CD4-positive, alpha-beta T cell treated with Interleukin-6 at 100 ng/mL for 8 hours (primary cell): Measurements from ENCODE around the gene ELN.
A peak's percentile ranks its signal among the peaks of the same experiment; 100 is the strongest.
"Not testable (repeated sequence)": the region's sequence is repeated elsewhere in the genome, so short reads cannot be mapped to it uniquely, and the experiment has no call there.

ENCODE experiments used
- DNase-seq: peaks from one replicate; pipeline ENCODE4 v3.0.0-alpha.2; 2020; ENCODE audit warnings: mixed read lengths, low spot score

Gene ELN

GRCh38 chr7:74001150-74001494, 26.9 kb upstream of the ELN start:
- no peak for DNase-seq

DNA sequence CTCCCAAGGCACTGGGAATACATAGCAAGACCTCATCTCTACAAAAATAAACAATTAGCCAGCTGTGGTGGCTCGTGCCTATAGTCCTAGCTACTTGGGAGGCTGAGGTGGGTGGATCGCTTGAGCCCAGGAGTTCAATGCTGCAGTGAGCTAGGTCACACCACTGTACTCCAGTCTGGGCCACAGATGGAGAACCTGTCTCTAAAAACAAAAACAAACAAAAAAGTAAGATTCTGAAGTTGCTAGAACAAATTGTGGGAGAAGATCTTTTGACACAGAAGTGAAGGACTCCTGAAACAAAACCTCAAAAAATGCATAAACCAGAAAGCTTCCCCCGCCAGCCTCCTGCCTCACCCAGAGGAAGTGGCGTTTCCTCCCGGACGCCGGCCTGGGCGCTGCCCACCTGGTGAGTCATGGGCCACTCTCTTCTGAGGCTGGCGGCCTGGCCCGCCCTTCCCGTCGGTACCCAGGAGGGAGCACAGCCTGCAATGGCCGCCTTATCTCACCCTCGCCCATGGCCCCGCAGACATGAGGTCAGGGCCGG, 25.4 kb upstream of the ELN start:
- DNase-seq, result peak; percentile 20

DNA sequence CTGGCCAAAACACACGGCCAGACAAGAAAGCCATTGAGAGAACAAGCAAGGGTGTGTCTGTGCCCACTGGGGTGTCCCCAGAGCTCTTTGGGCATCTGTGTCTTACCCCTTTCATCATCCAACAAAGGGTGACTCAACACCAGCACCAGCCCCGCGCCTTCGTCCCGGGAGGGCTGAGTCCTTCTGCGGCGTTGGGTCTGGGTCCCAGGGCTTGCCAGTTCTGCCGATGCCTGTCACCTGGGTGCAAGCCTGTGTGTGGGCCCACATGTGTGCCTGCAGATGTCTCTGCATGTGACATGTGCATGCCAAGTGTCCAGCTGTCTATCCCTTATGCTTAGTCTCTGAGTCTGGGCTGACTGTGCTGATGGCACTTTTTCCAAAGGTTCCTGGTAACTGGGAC, 24.4 kb upstream of the ELN start:
- DNase-seq, result no peak

GRCh38 chr7:74006032-74006431, 21.9 kb upstream of the ELN start:
- no peak for DNase-seq

GRCh38 chr7:74006451-74007241, 21.3 kb upstream of the ELN start:
- DNase-seq, result no peak

GRCh38 chr7:74007242-74007567, 20.8 kb upstream of the ELN start:
- no peak for DNase-seq

- no peak for DNase-seq
Measured at GRCh38 chr7:74008687-74009086, 19.3 kb upstream of the ELN start.

DNA sequence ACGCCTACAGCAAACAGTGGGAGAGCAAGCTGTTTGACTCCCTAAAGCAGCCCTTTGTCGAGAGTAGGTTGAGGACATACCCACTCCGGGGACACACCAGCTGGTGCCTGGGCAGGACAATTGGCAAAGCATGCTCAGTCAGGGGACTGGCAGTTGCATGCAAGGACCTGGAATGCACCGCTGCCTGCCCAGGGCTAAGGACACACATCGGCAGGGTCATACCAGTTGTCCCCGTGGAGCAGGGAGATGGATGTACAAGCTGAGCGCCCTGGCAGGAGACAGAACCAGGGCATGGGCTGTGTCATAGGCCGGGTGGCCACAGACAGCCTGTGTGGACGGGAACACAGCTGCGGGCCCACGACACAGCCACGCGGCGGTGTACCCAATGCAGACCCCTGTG, 18.3 kb upstream of the ELN start:
- no peak for DNase-seq

- DNase-seq, result no peak
Measured at GRCh38 chr7:74010407-74010806, 17.6 kb upstream of the ELN start.

GRCh38 chr7:74011421-74011820, 16.6 kb upstream of the ELN start:
- not testable (repeated sequence) for DNase-seq

GRCh38 chr7:74012842-74013249, 15.1 kb upstream of the ELN start:
- DNase-seq, result no peak

DNA sequence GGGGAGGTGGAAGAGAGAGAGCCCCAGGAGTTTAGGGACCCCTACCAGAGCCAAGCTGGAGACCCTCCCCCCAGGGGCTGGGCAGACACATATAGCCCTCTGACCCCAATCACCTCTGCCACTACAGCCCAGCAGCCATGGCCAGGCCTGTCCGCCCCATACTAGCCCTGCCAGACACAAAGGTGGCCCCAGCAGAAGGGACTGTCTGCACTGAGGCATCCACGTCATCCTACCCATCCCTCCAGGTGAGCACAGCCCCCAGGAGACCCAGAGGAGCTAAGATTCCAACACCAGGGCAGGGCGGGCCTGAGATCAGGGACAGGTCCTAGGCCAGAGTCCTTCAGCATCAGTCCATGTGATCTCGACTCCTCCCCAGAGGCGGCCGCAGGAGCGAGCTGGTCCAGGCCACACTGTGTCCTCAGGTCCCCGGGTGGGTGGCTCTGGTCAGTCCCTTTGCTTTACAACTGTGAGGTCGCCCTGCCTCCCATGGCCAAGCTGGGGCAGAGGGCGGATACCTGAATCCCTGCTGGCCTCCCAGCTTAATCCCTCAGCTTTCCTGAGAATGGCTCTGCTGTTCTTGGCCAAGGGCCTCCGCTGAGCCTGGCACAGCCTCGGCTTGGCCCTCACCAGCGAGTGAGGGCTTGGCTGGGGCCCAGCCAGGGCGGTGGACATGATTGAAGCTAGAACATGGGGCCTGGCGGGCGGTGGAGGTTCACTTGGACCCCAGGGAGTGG, 14.3 kb upstream of the ELN start:
- no peak for DNase-seq

GRCh38 chr7:74014931-74015330, 13.0 kb upstream of the ELN start:
- no peak for DNase-seq

GRCh38 chr7:74015670-74016069, 12.3 kb upstream of the ELN start:
- DNase-seq, result no peak

- DNase-seq, result no peak
Measured at GRCh38 chr7:74017125-74017524, 10.8 kb upstream of the ELN start.

DNA sequence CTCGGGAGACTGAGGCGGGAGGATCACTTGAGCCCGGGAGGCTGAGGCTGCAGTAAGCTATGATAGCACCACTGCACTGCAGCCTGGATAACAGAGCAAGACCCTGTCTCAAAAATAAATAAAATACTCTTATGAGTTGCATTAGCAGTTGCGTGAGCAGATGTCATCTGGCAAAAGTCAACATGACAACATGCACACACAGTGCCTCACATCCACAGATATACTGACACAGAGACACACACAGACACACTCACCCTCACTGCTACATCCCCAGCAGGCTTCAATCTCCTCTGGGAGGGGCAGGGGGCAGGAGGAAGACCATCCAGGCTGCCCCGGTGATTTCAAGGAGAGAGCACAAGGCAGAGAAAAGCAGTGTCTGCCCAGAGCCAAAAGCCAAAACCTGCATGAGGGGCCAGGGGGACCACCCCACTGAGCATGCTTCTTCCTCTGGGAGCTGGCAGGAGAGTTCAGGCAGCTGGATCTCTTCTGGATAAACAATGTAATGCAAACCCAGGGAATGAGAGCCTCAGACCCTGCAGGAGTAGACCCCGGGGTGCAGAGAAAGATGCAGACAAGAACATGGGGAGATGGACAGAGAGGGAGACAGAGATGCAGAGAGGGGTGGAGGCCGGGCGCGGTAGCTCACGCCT, 9.6 kb upstream of the ELN start:
- DNase-seq, result no peak

- no peak for DNase-seq
Measured at GRCh38 chr7:74019149-74019548, 8.8 kb upstream of the ELN start.

DNA sequence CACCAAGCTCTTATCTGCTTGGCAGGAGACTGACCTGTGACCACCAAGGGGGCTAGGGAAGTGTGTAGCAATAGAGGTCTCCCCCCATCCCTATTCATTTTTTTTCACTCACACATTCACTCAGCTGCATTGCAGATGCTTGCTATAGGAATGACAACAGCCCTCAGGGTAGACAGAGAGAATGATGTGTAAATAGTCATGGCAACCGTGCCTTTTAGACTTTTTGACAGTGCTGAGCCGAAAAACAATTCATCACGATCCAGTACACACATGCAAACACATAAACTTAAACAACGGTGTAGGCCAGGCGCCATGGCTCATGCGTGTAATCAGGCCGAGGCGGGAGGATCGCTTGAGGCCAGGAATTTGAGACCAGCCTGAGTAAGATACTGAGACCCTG, 7.6 kb upstream of the ELN start:
- DNase-seq, result no peak

GRCh38 chr7:74021546-74022320, 6.2 kb upstream of the ELN start:
- DNase-seq, result no peak

DNA sequence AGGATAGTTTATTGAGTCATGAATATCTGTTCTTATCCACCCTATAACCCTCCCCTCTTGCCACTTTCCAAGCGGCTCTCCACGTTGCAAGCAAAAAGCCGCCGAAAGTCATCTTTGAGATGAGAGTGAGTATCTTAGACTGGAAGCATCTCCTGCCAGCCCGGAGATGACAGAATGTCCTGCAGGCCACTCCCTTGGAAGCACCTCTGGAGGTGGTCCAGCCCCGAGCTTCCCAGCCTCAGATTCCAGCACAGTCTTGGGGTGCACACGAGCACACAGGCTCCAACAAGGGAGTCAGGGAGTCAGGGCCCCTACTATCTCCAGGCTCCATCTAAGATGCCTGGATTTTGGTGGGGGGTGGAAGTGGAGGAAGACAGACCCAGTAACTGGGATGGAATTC, 5.5 kb upstream of the ELN start:
- DNase-seq, result no peak

- DNase-seq, result no peak
Measured at GRCh38 chr7:74023092-74023536, 4.9 kb upstream of the ELN start.

- DNase-seq, result no peak
Measured at GRCh38 chr7:74023786-74024185, 4.2 kb upstream of the ELN start.
